SKM-1 treated with dmso at 0.1 percent for 144 hours (cell line): ENCODE results near the gene LYSMD1.
"Not testable (repeated sequence)": the region's sequence is repeated elsewhere in the genome, so short reads cannot be mapped to it uniquely, and the experiment has no call there.

ENCODE experiments used
- DNase-seq: peaks from one replicate; lab custom pipeline; 2025; ENCODE audit not compliant: unreplicated experiment; lab: John Stamatoyannopoulos, UW

LYSMD1 gene

GRCh38 chr1:151165738-151166504 is at the start of gene LYSMD1, which contains the start of gene SCNM1:
TSS of gene LYSMD1 (minus strand) at chr1:151165902. CDS start at chr1:151165258, 644 bp downstream.
TSS of gene SCNM1 (plus strand) at chr1:151166144. CDS start at chr1:151166153, 9 bp downstream.
- DNase-seq: peak; percentile 100

DNA sequence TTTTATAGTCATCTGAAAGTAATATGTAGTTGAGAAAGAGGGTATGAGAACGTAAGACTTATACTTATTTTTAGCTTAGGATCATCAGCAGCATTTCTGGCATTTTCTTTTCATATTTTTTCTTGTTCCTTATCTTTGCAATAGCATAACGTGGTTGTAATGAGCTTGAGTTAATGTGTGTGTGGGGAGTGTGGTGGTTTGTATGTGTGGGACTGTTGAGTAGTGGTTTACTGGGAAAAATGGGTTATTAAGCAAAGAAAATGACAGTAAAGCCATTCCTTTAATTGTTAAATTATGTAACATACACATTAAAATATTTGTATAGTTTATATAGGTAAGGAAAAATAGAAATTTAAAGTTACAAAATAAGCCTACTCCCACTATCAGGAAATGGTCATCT is 47.9 kb upstream of the LYSMD1 start:
- no peak for DNase-seq

DNA sequence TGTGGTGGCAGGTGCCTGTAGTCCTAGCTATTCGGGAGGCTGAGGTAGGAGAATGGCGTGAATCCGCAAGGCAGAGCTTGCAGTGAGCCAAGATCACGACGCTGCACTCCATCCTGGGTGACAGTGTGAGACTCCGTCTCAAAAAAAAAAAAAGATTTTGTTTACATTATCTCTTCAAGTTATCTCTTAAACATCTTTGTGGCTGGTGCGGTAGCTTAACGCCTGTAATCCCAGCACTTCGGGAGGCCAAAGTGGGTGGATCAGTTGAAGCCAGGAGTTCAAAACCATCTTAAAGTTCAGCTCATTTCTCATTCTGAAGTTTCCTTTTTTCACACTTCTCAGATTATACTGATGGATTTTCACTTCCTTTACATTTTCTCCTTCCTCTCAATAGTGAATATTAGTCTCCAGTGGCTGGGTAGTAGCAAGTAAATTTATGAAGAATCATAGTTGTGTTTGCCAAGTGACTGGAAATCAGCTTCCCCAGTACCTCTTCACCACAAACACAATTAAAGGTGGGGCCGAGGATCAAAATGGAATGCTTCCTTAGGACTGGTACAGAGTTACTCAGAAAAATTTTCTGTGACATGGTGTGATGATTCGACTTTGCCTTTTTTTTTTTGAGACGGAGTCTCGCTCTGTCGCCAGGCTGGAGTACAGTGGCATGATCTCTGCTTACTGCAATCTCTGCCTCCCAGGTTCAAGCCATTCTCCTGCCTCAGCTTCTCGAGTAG is 46.4 kb upstream of the LYSMD1 start:
- DNase-seq: no peak

DNA sequence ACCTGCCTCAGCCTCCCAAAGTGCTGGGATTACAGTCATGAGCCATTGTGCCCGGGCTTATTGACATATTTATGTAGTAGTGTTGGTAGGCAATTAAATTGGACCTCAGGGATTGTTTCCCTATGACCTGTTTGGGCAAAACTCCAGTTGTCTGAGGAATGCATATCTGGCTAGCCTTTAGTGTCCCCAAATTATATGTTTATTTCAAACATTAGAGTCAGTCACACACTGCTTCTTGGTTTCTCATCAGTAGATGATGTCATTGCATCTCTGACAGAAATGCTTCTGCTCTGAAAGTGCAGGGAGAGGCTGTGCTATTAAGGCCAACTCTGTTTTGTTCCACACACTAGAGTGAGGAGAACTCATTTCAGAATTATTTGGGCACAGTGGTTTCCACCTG is 45.1 kb upstream of the LYSMD1 start:
- DNase-seq: no peak

DNA sequence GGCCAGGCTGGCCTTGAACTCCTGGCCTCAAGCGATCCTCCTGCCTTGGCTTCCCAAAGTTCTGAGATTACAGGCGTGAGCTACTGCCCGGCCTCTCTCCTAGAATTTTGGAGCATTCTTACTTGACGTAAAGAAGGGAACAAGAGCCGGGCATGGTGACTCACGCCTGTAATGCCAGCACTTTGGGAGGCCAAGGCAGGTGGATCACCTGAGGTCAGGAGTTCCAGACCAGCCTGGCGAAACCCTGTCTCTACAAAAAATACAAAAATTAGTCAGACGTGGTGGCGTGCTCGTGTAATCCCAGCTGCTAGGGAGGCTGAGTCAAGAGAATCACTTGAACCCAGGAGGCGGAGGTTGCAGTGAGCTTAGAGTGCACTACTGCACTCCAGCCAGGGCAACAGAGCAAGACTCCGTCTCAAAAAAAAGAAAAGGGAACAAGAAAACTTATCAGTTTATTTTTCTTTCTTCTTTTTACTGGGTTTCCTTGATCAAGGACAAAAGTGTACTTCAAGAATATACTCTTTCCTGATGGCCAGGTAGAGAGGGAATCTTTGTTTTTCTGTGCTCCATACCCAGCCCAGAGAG is 39.8 kb upstream of the LYSMD1 start:
- not testable (repeated sequence) for DNase-seq

DNA sequence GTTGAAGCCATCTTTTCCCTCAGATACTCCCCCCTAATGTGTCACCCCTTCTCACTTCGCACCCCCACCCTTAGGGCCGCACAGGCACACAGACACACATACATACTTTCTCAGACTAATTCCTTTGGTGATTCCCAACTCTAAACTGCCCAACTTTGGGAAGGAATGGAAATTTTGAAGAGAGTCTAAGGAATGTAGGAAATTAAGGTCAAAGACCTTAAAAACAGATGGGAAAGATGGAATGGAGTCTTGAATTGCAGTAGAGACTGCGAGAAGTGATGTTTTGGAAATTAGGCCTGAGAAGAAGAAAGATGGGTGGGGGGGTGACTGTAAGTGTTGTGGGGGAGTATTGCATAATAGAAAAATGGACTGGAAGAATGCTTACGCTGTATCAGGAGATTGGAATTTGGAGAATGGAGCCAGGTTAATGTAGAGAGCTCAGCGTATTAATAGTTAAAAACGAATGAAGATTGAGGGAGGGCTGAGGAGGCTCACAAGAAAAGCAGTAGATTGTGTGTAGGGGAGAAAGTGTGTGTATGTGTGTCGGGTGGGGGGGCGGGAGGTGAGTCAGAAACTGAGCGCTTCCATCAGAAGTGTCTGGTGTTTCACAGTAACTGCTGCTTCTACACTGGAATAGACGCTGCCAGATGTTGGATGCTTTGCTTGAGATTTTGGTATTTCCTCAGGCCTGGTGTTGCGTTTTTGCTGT is 34.3 kb upstream of the LYSMD1 start:
- DNase-seq: no peak

- DNase-seq: peak; percentile 100
These were observed 32.8 kb upstream of the LYSMD1 start, which contains the start of gene PIP5K1A for GRCh38 chr1:151198254-151199127. TSS of gene PIP5K1A (plus strand) at chr1:151198552. CDS start at chr1:151198997, 445 bp downstream.

GRCh38 chr1:151197863-151198253 is 32.2 kb upstream of the LYSMD1 start:
- DNase-seq: no peak

DNA sequence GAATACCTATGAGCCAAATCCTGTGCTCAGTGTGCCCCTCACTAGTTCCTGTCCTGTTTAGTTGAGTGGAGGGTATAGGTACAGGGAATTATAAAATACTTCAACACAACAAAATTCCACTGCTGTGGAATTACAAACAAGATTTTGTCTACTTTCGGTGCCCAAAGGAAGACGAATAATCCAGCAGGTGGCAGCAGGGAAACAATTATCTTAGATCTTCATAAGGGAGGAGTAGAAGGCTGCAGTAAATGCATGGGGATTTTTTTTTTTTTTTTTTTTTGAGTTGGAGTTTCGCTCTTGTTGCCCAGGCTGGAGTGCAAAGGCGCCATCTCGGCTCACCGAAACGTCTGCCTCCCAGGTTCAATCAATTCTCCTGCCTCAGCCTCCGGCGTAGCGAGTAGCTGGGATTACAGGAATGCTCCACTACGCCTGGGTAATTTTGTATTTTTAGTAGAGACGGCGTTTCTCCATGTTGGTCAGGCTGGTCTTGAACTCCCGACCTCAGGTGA is 30.6 kb upstream of the LYSMD1 start:
- DNase-seq: peak; percentile 84

DNA sequence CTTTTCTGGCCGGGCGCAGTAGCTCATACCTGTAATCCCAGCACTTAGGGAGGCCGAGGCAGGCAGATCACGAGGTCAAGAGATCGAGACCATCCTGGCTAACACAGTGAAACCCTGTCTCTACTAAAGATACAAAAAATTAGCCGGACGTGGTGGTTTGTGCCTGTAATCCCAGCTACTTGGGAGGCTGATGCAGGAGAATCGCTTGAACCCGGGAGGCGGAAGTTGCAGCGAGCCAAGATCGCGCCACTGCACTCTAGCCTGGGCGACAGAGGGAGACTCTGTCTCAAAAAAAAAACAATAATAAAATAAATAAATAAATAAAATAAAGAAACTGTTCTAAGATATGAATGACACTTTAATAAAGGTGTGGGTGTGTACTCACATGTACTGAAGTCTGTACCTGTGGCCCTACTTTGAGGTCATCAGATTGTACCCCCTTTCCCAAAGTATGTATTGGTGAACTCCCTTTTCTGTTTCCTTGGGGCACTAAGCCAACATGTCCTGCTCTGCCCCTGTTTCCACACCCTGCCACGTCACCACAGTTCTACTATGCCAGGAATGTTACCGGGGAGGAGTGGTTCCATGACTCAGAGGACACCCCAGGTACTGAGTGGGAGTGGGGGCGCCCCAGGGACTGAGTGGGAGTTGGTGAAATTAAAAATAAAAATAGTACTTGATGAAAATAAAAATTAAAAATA is 29.3 kb upstream of the LYSMD1 start:
- DNase-seq: peak; percentile 59

DNA sequence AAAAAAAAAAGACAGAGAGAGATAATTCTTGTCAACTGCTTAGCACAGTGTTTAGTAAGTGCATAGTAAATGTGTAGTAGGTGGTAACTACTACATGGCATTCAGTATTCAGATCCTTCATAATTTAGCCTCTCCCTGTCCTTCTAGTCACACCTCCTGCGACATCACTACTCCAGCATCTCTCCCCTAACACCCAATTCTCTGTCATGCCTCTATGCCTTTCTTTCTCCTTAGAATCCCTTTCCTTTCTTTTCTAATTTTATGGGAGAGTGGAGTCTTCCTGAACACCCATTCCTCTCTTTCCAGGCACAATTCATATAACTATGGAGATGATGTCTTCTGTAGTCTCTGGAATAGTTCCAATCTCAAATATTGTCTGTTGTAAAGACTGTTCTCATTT is 28.2 kb upstream of the LYSMD1 start:
- no peak for DNase-seq

- no peak for DNase-seq
These were observed 27.6 kb upstream of the LYSMD1 start for GRCh38 chr1:151193304-151193703.

DNA sequence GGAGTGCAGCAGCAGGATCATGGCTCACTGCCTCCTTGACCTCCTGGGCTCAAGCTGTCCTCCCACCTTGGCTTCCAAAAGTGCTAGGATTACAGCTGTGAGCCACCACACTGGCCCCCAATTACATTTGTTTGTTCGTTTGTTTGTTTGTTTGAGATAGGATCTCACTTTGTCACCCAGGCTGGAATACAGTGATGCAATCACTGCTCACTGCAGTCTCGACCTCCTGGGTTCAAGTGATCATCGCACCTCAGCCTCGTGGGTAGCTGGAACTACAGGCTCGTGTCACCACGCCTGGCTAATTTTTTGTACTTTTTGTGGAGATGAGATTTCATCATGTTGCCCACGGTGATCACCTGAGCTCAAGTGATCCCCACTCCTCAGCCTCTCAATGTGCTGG is 26.3 kb upstream of the LYSMD1 start:
- no peak for DNase-seq

DNA sequence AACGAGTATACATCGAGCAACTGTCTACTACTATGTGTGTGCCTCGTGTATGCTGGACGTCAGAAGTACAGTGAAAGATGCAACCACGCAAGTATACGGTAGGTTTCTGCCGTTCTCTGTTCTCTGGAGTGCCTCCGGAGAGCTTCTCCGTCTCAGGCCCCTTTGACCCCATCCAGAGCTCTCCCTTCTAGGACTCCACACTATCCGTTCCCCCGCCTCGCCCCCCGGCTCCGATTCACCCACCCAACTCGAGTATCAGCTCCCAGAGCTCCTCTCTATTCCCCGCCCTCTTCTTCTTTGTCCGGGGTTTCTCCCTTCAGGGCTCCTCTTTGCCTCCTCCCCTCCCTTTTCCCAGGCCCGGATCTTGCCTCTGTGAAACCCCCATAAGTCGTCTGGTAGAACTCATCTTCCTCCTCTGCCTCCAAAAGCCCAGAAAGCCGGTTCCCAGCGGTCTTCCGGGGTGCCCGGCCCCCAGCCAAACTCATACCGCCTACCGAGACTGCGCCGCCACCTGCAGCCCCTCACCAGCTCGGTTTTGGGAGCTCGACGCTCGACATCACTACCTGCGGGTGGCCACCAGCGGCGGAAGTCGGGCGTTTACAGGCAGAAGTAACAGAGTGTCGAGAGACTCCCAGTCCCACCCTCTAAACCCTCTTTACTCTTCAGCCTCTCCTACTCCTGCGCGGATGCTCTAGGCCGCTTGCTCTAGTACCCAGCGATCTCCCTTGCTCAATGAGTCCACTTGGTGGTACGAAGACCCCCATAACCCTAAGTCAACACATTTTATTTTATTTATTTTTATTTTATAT is 24.1 kb upstream of the LYSMD1 start, which contains the start of gene VPS72:
Gene VPS72 (minus strand): TSS at position 561 of the 809 bp plus-strand sequence. CDS start 76 bp downstream, at position 485.
- DNase-seq: peak; percentile 96

GRCh38 chr1:151188667-151189066 is 23.0 kb upstream of the LYSMD1 start:
- not testable (repeated sequence) for DNase-seq

GRCh38 chr1:151187205-151187604 is 21.5 kb upstream of the LYSMD1 start:
- DNase-seq: no peak

DNA sequence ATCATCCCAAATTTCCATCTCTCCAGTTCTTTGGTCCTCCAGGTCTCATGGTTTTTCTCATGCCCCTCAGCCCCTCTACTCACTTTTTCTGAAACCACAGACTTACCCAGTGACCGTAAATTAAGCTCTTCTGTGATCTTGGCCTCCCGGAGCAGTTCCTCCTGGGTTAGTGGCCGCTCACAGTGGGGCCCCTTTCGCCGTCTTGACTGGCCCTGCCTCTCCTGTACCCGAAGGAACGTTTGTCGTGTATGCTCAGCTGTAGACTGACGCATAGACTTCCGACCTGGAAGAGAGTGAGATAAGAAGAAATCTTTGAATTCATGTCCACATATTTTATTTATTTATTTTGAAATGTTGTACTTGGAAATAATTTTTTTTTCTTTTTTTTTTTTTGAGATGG is 18.5 kb upstream of the LYSMD1 start:
- DNase-seq: no peak

DNA sequence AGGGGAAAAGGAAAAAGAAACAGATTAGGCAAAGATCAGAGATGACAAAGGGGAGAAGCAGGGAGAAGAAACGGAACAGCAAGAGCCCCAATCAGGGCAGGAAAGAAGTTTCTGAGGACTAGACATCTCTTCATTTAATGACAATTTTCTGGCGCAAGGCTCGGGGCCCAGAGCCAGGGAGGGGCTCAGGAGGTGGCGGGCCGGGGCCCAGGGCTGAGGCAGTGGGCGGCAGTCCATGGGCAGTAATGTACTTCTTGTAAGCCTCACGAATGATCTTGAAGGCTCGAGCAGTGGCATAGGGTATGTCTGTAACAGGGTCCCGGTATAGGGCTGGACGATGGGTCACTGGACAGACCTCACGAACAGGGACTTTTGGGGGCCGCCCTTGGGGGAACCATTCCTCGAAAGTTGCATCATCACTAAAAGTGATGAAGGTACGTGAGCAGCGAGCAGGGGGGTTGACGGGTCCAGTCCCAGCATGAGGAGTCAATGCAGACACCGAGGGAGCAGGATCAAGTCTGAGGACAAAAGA is 10.9 kb upstream of the LYSMD1 start:
- DNase-seq: no peak
